Measurements from ENCODE around the gene ZNF777. TPM values are rescaled to one million over a fixed set of nuclear protein-coding genes. Genes with fewer than 3 reads are reported as not detected.
"Not testable (repeated sequence)": the region's sequence is repeated elsewhere in the genome, so short reads cannot be mapped to it uniquely, and the experiment has no call there.

ZNF777 gene
- total and polyA plus RNA-seq, 5 experiments from 2014 or later, result 1.1 to 18.9 (median 3.6) TPM

GRCh38 chr7:149423449-149424110 is 37.3 kb downstream of the ZNF777 start:
- ATAC-seq, result no peak
- Mint-ChIP-seq H3K4me3 (peak overlapping the region in 9 of 10 donors; percentile 56 to 79 (median 74)), H3K27ac (peak overlapping the region in 7 of 10 donors; percentile 13 to 88 (median 61)), H3K27me3 (no peaks in the 10 kb centered on the region), H3K4me1 (peaks cover 0 to 15% (median 7%) of the 10 kb centered on the region in 4 donors), H3K9me3 (no peaks in the 10 kb centered on the region), H3K36me3 (no peaks in the 10 kb centered on the region)
- POLR2A ChIA-PET, result interaction anchor here (1.1 to 2.4 kb wide), 6 partner anchors 10 to 201 kb away, joined by 4 to 21 read pairs (median 5); partner anchors contain the start of genes ZNF777 and ZNF783
- DNase-seq, result no peak

DNA sequence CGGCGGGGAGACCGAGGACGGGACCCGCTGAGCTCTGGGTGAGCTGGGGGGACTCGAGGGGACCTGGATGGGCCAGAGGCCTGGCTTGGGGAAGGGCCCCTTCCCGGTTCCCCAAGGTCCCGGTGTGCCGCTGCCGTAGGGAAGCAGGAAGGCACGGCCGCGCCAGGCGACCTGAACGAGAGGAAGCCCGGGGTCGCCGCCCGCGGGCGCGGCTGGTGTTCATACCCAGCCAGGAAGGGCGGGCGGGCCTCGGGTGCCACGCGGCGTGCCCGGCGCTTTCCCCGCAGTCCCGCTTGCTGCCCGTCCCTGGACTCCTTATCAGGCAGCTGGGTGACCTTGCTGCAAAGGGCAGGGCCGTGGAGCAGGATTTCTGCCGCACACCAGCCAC is 38.0 kb downstream of the ZNF777 start:
- H3K36me3 Mint-ChIP-seq, result no peaks in the 10 kb centered on the region
- ATAC-seq, result peak; percentile 22 to 31
- no peaks in the 10 kb centered on the region for H3K27me3 Mint-ChIP-seq
- peak in 4 of 10 donors; percentile 23 to 48 (median 31) for DNase-seq
- peaks cover 0 to 15% (median 6%) of the 10 kb centered on the region in 4 donors for H3K4me1 Mint-ChIP-seq
- peak overlapping the region in 7 of 10 donors; percentile 61 to 88 (median 69) for H3K27ac Mint-ChIP-seq
- H3K4me3 Mint-ChIP-seq, result peak overlapping the region; percentile 56 to 81 (median 76)
- POLR2A ChIA-PET, result interaction anchor here (0.7 to 2.4 kb wide), 11 partner anchors 9 to 202 kb away, joined by 3 to 21 read pairs (median 4); partner anchors contain the start of genes ZNF777 and ZNF783
- no peaks in the 10 kb centered on the region for H3K9me3 Mint-ChIP-seq

DNA sequence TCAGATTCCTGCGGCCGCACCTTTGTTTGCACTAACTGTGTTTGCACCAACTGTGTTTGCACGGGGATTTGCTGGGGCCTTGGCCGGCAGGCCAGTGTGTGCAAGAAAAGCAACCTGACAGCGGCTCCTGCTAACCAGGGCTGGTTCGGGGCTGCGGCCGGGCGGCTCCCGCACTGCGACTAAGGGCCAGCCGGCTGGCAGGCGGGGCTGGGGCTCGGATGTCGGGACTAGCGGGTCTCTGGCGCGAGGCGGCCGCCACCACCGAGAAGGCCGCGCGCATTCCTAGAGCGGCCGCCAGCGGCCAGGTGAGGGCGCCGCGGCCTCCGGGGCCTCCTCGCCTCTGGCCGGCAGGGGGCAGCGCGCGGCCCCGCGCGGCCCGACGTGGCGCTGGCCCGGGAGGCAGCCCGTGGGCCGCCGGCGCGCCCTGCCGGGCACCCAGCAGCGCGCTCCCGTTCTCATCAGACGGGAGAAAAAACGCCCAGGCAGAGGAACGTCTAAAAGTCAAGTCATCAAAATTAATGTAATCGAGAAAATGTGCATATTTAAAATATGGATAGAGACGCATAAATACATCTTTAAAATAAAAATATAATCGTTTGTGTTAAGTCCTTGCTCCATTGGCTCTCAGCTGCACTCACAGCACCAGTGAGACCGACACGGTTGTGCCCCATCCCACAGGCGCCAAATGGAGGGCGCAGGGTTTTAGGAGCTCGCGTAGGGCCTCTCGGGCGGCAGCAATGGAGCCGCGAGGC is 38.5 kb downstream of the ZNF777 start:
- DNase-seq, result peak; percentile 52 to 80 (median 73)
- peak overlapping the region; percentile 79 to 90 (median 83) for H3K27ac Mint-ChIP-seq
- peak; percentile 94 to 96 for ATAC-seq
- H3K9me3 Mint-ChIP-seq, result no peaks in the 10 kb centered on the region
- POLR2A ChIA-PET, result interaction anchor here (0.7 to 2.4 kb wide), 15 partner anchors 8 to 202 kb away, joined by 3 to 21 read pairs (median 4); partner anchors contain the start of genes ZNF777 and ZNF783
- H3K4me3 Mint-ChIP-seq, result peak overlapping the region; percentile 73 to 85 (median 77)
- H3K36me3 Mint-ChIP-seq, result no peaks in the 10 kb centered on the region
- H3K4me1 Mint-ChIP-seq, result peaks cover 0 to 15% (median 6%) of the 10 kb centered on the region in 4 donors
- H3K27me3 Mint-ChIP-seq, result no peaks in the 10 kb centered on the region

DNA sequence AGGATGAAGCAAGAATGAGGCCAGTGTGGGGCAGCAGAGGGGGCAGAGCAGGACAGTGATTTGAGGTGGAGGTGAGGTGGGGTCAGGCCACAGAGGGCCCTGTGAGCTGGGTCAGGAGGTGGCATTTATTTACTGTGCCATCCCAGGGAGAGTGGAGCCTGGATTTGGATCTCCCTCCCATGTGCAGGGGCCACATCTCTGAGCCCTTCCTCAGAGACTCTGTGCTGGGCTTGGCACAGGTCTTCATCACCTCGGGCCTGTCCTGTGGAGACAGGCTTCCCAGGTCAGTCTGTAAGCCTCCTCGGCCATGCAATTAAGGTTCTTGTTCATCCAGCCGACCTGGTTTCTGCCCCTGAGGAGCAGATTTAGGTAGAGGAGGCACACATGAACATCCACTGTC is 40.9 kb downstream of the ZNF777 start:
- peaks cover 3 to 17% (median 12%) of the 10 kb centered on the region in 4 donors for H3K4me1 Mint-ChIP-seq
- peak overlapping the region in 3 of 10 donors; percentile 24 to 74 (median 65) for H3K27ac Mint-ChIP-seq
- DNase-seq (no peak), ATAC-seq (no peak)
- POLR2A ChIA-PET, result no interaction called here
- peaks cover 0 to 3% (median 0%) of the 10 kb centered on the region in 9 donors for H3K9me3 Mint-ChIP-seq
- no peaks in the 10 kb centered on the region for H3K36me3 Mint-ChIP-seq
- H3K4me3 Mint-ChIP-seq, result peak overlapping the region in 8 of 10 donors; percentile 18 to 71 (median 32)
- peaks cover 2 to 8% (median 4%) of the 10 kb centered on the region in 5 donors for H3K27me3 Mint-ChIP-seq

- peak in 2 of 10 donors; percentile 5 to 8 for DNase-seq
- POLR2A ChIA-PET, result interaction anchor here (0.6 kb wide), 1 partner anchor 187 kb away, joined by 3 read pairs; no protein-coding TSS in a partner anchor
- Mint-ChIP-seq H3K27ac (peak overlapping the region; percentile 11 to 98 (median 86)), H3K9me3 (peaks cover 0 to 7% (median 0%) of the 10 kb centered on the region in 9 donors), H3K4me1 (peaks cover 5 to 19% (median 14%) of the 10 kb centered on the region in 4 donors), H3K4me3 (peak overlapping the region; percentile 56 to 96 (median 82)), H3K27me3 (peaks cover 17 to 52% (median 28%) of the 10 kb centered on the region in 5 donors), H3K36me3 (no peaks in the 10 kb centered on the region)
- peak; percentile 23 to 50 for ATAC-seq
Observed at GRCh38 chr7:149415391-149416071, 45.3 kb downstream of the ZNF777 start.

DNA sequence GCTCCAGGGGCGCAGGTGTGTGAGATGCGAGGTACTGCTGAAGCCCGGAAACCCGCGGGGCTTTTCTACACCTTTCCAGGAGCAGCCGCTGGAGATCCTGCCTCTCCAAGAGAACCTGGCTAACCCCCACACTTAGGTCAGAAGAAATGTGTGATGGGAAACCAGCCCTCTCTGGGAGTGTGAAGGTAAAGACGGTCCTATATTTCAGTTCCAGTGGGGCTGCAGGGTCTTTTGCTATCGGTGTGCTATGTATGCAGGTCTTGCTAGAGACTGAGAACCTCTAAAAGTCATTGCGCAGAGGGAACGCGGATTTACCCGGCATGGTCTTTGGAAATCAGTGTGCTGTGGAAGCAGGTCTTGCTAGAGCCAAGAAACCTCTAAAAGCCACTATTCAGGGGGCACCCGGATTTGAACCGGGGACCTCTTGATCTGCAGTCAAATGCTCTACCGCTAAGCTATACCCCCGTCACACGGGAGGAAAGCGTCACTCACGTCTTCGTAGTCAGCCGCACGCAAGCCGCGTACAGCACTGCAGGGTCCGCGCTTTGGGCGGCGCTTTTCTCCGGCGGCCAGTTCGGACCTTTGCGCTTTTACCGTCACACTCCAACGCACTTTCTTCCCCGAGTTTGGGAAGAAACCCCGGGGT is 46.0 kb downstream of the ZNF777 start:
- H3K4me3 Mint-ChIP-seq, result peak overlapping the region; percentile 56 to 96 (median 82)
- ATAC-seq (peak; percentile 80 to 86), DNase-seq (peak; percentile 23 to 75 (median 43))
- H3K27me3 Mint-ChIP-seq, result peaks cover 17 to 56% (median 28%) of the 10 kb centered on the region in 5 donors
- H3K27ac Mint-ChIP-seq, result peak overlapping the region; percentile 6 to 98 (median 86)
- no peaks in the 10 kb centered on the region for H3K36me3 Mint-ChIP-seq
- H3K4me1 Mint-ChIP-seq, result peaks cover 5 to 19% (median 14%) of the 10 kb centered on the region in 4 donors
- POLR2A ChIA-PET, result interaction anchor here (0.6 to 1.6 kb wide), 2 partner anchors 46 to 186 kb away, joined by 3 to 4 read pairs; partner anchors contain the start of gene ZNF777
- H3K9me3 Mint-ChIP-seq, result peaks cover 0 to 7% (median 0%) of the 10 kb centered on the region in 9 donors

- Mint-ChIP-seq H3K27ac (peak overlapping the region in 2 of 10 donors; percentile 37 to 98), H3K9me3 (peaks cover 0 to 7% (median 0%) of the 10 kb centered on the region in 9 donors)
Observed at GRCh38 chr7:149414171-149414570, 46.7 kb downstream of the ZNF777 start.

DNA sequence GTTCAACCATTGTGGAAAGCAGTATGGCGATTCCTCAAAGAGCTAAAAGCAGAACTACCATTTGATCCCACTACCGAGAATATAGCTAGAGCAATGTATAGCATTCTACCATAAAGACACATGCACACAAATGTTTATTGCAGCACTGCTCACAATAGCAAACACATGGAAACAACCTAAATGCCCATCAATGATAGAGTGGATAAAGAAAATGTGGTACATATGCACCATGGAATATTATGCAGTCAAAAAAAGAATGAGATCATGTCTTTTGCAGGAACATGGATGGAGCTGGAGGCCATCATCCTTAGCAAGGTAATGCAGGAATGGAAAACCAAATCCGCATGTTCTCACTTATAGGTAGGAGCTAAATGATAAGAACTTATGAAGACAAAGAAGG is 47.8 kb downstream of the ZNF777 start:
- DNase-seq, POLR2A ChIA-PET, H3K36me3 Mint-ChIP-seq, H3K9me3 Mint-ChIP-seq, ATAC-seq, H3K4me3 Mint-ChIP-seq: not testable (repeated sequence)
- Mint-ChIP-seq H3K4me1 (peaks cover 5 to 19% (median 14%) of the 10 kb centered on the region in 4 donors), H3K27me3 (peaks cover 21 to 56% (median 28%) of the 10 kb centered on the region in 5 donors), H3K27ac (peak overlapping the region in 1 of 10 donors; percentile 4)

More at GRCh38 chr7:149414171-149414570, 46.7 kb downstream of the ZNF777 start:
- POLR2A ChIA-PET, result interaction anchor here (1.0 to 1.6 kb wide), 2 partner anchors 9 to 46 kb away, joined by 4 read pairs; partner anchors contain the start of gene ZNF777
- H3K27me3 Mint-ChIP-seq, result peaks cover 17 to 56% (median 28%) of the 10 kb centered on the region in 5 donors
- DNase-seq, result no peak
- peaks cover 5 to 19% (median 14%) of the 10 kb centered on the region in 4 donors for H3K4me1 Mint-ChIP-seq
- H3K4me3 Mint-ChIP-seq, result peak overlapping the region in 4 of 10 donors; percentile 4 to 56 (median 26)
- no peak for ATAC-seq
- H3K36me3 Mint-ChIP-seq, result no peaks in the 10 kb centered on the region

DNA sequence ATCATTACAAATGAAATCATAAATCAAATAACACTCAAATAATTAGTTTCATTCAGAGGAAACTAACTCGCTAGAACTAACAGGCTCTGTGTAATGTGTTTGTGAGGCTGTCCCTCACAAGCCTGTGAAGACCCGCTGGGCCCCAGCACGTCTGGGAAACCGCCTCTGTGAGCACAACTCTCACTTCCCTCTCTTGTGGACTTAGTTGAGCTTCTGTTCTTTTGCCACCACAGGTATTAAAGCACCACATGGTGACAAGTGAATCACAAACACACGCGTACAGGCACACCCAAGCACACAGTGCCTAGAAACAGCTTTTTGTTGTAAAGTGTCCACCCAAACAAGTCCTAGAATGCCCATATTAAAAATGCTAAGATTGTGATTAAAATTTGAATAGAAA is 51.0 kb downstream of the ZNF777 start:
- Mint-ChIP-seq H3K4me3 (no peak overlapping the region), H3K4me1 (peaks cover 3 to 14% (median 9%) of the 10 kb centered on the region in 4 donors)

GRCh38 chr7:149404825-149405224 is 56.0 kb downstream of the ZNF777 start:
- Mint-ChIP-seq H3K27me3 (peaks cover 4 to 20% (median 10%) of the 10 kb centered on the region in 5 donors), H3K4me1 (no peaks in the 10 kb centered on the region), H3K27ac (no peak overlapping the region), H3K9me3 (no peaks in the 10 kb centered on the region), H3K36me3 (no peaks in the 10 kb centered on the region), H3K4me3 (no peak overlapping the region)
- POLR2A ChIA-PET, result no interaction called here
- ATAC-seq (no peak), DNase-seq (no peak)

More for the DNA sequence above, 51.0 kb downstream of the ZNF777 start:
- Mint-ChIP-seq H3K27me3 (peaks cover 17 to 49% (median 24%) of the 10 kb centered on the region in 5 donors), H3K36me3 (no peaks in the 10 kb centered on the region), H3K9me3 (peaks cover 0 to 4% (median 0%) of the 10 kb centered on the region in 9 donors), H3K27ac (no peak overlapping the region)
- DNase-seq (no peak), ATAC-seq (no peak)
- POLR2A ChIA-PET, result no interaction called here

DNA sequence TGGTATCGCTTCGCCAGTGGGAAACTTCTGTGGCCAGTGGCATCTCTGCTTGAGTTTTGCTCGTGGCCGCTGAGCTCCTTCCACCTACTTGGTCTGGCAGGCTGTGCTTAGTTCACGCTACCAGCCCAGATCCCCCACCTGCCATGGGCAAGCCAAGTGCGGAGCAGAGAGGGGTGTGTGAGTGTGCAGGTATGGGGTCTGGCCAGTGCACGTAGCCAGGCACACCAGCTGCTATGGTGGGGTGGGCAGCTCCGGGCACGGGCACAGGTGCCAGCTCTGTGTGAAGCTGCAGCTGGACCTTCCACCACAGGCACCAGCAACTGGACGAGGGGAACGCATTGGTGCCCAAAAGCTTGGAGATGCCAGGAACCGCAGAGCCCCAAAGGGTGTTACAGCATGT is 56.5 kb downstream of the ZNF777 start:
- Mint-ChIP-seq H3K36me3 (no peaks in the 10 kb centered on the region), H3K27me3 (peaks cover 4 to 20% (median 10%) of the 10 kb centered on the region in 5 donors), H3K27ac (no peak overlapping the region), H3K4me1 (no peaks in the 10 kb centered on the region), H3K4me3 (no peak overlapping the region), H3K9me3 (no peaks in the 10 kb centered on the region)
- DNase-seq (no peak), ATAC-seq (no peak)
- POLR2A ChIA-PET, result no interaction called here

Measured in naive thymus-derived CD8-positive, alpha-beta T cell (primary cell).